Muscle of back (tissue), 11 donors: ENCODE results near the gene TECRL. TPM values are rescaled to one million over a fixed set of nuclear protein-coding genes. Genes with fewer than 3 reads are reported as not detected.

Source experiments
- DNase-seq, 3 donors: peaks; one replicate each; pipeline versions ENCODE4 v3.0.0 to v3.0.0-alpha.2; 2013
- polyA plus RNA-seq, 10 donors: library from polyadenylated mRNA; unstranded; fragments of 120-200 nt; gene quantifications; one replicate each; pipeline ENCODE4 v1.2.1, GENCODE V29; 2013; ENCODE audit not compliant: insufficient read length in 10 of 10

TECRL gene
- polyA plus RNA-seq, 10 donors: 19.4 to 57.7 (median 34.0) TPM

DNA sequence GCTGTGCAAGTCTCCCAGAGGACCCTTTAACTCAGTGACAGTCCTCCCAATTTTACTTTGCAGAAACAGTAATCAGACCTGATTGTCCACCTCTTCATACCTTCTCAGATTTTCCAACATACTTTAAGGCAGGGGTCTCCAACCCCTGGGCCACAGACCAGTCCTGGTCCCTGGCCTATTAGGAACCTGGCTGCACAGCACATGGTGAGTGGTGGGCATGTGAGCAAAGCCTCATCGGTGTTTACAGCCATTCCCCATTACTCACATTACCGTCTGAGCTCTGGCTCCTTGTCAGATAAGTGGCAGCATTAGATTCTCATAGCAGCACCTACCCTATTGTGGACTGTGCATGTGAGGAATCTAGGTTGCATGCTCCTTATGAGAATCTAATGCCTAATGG, 74.3 kb downstream of the TECRL start:
- no peak for DNase-seq

DNA sequence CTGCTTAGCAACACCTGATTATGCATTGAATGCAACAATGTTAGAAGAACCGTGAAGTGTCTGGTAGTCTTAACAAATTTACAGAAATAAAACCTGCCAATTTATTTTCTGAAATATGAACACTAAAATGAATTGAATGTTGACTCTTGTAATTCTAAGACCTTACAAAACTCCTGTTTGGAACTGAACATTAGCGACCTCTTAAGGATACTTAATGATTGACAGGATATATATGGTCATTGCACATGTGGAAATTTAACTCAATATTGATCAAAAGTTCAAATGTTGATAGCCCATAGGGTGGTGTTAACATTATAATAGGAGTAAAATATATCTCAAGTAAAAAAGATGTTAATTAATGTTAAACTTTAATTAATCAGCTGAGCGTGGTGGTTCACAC, 79.1 kb downstream of the TECRL start:
- DNase-seq: no peak

DNA sequence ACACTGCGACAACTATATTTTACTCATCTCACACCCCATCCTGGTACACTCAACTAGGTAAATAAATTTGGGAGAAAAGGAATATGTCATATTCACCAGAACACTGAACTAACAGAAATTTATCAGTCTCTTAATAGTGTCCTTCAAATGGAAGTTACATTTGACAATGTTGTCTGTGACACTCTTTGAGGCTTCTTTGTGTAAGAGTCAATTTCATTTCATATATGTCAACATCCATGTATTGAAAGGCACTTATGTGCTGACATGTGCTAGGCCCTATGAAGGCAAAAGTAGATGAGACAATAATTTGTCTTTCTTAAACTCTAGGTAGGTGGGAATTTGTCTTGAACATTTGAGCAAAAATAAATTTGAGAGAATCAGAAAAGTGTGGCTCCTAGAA, 82.0 kb downstream of the TECRL start:
- DNase-seq: no peak

DNA sequence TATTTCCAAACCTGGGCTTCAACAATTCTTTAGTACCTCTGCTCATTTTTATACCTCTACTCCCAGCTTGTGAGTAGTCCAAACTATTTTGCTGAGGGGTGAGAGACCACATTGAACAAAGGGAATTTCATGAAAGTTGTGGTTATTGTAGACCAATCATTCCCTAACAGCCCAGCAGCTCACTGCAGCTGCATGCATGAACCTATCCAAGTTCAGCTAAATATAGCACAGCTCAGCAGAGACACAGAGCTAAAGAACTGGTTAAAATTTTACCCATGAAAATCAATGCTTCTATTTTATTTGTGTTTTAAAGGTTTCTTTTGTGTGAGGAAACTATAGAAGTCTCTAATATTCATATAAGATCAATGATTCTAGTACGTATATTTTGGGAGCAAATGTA, 82.7 kb downstream of the TECRL start:
- peak in 1 of 3 donors; percentile 3 for DNase-seq

DNA sequence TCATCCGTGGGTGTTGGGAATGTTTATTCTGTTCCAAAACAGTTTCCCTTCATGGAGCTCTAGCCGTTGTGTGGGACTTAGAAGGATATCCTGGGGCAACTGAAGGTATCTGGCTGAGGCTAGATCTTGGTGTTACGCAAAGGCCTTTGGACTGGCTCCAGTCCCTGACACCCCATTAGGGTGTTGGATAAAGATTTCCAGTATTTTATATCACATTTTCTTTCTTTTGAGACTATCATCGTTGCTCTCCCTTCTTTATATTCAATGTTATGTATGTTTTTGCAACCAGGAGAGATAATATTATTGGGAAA, 103.0 kb downstream of the TECRL start:
- DNase-seq: no peak

DNA sequence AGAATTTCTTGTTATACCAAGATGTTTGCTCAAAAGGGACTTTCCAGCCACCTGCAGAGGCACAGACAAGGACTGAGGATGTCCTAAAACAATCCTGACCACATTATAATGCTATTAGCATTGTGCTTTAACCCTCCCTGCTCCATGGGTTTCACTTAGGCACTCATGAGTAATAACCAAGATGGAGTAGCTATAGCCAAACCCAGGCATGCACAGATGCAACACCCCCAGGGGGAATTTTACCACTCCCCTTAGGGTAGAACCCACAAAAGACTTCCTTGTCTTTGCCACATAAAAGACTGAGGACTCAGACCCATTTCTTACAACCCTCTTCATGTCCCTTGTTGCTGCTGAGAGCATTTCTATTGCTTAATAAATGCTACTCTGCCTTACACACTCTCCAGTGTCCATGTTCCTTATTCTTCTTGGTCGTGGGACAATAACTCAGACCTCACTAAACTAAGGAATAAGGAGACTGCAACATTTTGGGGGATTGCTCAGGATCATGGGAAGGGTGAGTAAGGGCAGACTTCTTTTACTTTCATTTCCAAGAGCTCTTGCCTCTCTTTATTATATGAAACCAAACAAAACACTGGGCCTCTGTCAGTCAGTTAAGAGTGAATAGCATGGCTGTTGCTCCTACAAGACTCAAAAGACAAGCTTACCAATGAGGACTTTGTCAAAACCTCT, 103.5 kb downstream of the TECRL start:
- DNase-seq: no peak

DNA sequence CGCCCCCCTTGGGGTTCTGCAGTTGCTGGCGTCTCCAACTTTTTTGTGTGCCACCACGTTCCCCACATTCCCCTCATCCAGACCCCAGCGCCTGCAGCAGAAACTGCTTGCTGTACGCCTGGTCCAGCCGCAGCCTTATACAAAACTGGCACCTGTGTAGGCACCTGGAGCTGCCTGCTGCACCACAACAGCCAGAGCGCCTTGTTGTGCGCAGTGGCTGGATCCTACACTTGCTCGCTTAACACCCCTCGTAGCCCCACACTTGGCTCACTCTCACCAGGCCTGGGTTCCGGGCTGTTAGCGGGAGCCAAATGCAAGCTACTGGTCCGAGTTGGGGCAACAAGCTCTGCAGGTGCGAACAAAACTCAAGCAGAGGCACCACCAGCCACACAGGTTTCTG, 136.8 kb downstream of the TECRL start:
- no peak for DNase-seq

DNA sequence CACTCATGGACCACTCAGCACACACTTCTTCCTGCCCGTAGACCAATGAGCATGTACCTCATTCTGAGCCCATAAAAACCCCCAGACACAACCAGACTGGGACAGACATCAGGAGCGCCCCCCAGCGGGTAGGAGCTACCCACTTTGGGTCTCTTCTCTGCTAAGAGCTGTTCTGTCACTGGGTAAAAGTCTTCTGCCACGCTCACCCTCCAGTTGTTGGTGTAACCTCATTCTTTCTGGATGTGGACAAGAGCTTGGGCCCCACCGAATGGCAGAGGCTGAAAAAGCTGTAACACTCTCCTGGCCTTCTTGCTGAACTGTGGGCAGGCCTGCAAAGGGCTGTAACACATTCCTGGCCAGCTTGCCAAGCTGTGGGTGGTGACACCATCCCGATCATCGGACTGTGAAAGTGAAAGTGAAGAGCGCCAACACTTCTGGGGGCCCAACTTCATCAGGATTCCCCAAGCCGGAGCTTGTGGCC, 137.6 kb downstream of the TECRL start:
- DNase-seq: no peak

DNA sequence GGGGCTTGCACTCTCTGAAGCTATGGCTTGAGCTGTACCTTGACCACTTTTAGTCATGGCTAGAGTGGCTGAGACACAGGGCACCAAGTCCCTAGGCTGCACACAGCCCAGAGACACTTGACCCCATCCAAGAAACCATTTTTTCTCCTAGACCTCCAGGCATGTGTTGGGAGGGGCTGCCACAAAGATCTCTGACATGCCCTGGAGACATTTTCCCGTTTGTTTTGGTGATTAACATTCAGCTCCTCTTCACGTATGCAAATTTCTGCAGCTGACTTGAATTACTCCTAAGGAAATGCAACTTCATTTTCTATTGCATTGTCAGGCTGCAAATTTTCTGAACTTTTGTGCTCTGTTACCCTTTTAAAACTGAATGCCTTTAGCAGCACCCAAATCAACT, 142.6 kb downstream of the TECRL start:
- no peak for DNase-seq

DNA sequence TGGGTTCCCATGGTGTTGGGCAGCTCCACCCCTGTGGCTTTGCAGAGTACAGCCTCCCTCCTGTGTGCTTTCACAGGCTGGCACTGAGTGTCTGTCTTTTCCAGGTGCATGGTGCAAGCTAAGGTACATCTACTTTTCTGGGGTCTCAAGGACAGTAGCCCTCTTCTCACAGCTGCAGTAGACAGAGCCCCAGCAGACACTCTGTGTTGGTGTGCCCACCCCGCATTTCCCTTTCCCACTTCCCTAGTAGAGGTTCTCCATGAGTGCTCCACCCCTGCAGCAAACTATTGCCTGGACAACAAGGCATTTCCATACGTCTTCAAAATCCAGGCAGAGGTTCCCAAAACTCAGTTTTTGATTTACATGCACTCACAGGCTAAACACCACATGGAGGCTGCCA, 143.0 kb downstream of the TECRL start:
- no peak for DNase-seq

DNA sequence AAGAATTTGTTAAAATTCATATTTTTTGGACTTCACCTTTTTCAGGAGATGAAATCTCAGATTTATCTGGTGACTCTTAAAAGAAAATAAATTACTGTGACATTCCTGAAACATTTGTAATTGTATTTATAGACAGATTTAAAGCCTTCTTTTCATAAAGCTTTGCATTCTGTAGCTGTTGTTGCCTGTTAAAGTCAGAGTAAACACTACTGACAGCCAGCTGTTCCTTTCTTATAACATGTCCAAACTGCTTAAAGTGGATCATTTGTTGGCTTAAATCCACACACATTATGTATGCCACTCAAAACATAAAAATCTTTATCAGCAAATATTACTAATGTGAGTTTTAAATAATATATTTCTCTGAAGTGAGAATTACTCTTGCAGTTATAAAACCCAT, 157.5 kb downstream of the TECRL start:
- peak in 1 of 3 donors; percentile 37 for DNase-seq

DNA sequence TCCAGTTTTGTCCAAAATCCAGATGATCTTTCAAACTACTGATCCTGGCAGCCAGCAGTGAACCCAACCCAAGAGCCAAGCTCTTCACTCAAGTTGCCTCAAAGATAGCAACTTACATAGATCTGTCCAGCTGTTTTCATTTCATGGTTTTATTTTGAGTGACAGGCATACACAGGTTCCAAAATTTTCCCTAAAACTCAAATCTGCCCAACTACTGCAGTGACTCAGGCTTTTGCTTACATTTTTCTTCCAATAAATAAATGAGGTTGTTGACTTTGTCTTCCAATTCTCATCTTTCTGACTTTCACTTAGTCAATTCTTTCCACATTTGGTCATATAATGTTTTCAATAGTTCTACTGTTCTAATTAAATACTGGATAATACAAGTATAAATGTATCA, 158.8 kb downstream of the TECRL start:
- peak in 2 of 3 donors; percentile 11 to 25 for DNase-seq

DNA sequence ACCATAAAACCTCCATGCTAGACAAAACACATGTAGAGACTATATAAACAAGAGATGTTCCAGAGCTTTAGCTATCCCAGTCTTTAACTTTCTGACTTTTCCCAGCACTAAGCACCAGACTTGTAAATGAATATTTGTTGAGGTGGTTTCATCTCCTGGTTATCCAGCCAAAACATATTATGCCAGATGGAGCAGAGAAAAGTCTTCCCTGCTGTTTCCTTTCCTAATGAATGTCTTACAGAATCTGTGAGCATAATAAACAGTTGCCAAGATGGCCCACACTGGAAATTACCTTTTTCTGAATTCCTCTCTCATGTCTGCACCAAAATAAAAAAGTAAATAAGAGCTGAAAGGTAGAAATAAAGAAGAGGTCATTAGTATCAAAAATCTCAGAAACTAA, 159.2 kb downstream of the TECRL start:
- DNase-seq: no peak

DNA sequence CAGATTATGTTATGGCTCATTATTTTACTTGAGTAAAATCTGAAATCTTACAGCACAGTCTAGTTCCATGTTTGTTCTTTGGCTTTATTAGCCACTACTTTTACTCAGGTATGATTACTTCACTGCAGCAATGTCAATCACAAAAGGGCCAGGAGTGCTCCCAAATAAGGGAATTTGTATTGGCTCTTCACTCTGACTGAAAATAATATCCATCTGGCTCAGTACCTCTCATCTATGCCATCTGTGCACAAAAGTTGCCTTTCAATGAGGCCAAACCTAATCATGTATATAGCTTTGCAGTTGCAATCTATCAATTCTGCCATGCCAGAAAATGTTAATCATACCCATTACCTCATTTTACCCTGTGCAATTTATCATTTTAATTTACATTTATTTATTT, 161.1 kb downstream of the TECRL start:
- DNase-seq: no peak

DNA sequence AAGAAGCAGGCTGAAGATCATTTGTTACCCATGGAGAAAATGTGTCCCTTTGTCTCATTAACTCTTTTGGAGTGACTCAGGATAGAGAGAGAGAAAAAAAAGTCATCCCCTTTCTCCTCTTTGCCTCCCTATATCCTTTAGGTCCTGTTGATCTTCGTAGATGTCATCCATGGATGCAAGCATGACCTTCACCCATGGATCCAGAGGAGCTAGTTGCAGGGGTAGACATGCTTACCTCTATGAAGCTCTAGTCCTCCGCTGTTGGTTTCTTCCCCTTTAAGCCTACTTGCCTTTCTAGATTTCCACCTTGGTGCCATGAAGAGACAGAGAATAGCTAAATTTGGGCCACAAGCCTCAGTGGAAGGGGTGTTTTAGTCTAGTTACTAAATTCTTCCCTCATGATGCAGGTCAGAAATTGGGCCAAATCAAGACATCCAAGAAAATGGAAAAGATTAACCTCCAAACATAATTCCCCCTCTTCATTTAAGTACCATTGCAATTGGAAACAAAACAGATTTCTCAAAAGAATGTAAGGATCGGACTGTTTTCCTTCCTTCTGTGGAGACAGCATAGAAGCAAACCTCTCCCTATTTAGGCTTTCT, 178.4 kb downstream of the TECRL start:
- DNase-seq: no peak
